Limb (tissue), 2 donors: ENCODE measurements around the gene SMIM1.
A peak's percentile ranks its signal among the peaks of the same experiment; 100 is the strongest.
"Not testable (repeated sequence)": the region's sequence is repeated elsewhere in the genome, so short reads cannot be mapped to it uniquely, and the experiment has no call there.

Experiments used
- DNase-seq, 2 donors: peaks; one replicate each; pipeline ENCODE4 v3.0.0-alpha.2; 2016; ENCODE audit errors: extremely low spot score in 2 of 2

The SMIM1 gene

DNA sequence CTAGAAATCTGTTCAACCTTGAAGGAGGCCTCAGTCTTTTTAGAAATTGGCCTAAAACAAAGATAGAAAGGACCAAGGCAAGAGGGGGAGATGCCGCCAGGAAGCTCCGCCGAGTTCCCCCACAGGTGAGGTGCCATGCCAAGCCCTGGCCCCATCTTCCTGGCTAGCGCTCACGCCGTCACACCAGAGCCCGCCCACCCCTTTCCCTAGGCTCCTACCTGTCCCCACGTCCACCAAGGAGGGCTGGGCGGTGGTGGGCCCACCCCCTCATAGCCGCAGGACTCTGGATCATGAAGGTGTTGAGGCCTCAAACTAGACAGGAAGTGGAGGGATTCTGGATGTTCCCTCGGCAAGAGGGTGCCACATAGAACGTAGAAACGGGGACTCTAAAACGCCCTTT, 35.8 kb upstream of the SMIM1 start:
- DNase-seq, result no peak

DNA sequence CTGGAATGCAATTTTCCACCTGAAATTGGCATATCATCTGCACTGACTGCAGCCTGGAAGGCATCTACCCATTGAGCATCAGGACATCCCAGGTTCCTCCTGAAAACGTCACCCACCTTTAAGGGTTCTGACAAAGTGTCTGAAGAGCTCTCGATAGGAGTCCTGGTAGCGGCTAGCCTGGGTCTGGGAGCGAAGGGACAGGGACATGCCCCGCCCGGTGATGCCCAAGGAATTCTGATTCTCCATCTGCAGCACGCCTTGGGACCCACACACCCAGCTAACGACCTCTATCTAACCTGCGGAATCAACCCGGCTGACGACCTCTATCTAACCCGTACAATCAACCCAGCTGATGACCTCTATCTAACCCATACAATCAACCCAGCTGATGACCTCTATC, 33.6 kb upstream of the SMIM1 start:
- DNase-seq, result no peak

DNA sequence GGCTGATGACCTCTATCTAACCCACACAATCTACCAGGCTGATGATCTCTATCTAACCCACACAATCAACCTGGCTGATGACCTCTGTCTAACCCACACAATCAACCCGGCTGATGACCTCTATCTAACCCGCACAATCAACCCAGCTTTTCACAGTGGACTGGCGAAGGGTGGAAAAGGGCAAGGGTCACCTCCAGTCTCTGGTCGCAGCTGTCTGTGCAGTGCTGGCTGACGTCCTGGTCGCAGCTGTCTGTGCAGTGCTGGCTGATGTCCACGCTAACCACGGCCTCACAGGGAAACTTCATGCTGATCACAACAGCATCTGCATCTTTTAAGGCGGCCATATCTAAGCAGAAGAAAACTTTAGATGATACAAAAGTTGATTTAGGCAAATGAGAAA, 32.5 kb upstream of the SMIM1 start:
- no peak for DNase-seq

DNA sequence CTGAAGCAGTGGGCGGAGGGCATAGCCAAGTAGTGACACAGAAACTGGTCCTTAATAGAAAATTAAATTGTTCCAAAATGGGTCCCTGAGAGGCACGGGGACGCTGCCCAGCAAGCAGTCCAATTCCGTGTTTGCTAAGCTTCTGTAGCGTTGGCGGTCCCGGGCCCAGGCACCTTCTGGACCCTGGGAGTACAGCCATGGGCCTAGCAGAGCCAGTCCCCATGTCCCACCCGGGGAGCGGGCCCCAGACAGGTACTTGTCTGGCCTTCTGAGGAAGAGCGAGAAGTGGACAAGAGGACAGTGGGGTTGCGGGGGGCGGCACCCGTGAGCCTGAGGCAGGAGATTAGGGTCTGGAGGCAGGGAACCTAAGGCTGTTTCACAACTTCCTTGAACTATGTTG, 31.8 kb upstream of the SMIM1 start:
- no peak for DNase-seq

DNA sequence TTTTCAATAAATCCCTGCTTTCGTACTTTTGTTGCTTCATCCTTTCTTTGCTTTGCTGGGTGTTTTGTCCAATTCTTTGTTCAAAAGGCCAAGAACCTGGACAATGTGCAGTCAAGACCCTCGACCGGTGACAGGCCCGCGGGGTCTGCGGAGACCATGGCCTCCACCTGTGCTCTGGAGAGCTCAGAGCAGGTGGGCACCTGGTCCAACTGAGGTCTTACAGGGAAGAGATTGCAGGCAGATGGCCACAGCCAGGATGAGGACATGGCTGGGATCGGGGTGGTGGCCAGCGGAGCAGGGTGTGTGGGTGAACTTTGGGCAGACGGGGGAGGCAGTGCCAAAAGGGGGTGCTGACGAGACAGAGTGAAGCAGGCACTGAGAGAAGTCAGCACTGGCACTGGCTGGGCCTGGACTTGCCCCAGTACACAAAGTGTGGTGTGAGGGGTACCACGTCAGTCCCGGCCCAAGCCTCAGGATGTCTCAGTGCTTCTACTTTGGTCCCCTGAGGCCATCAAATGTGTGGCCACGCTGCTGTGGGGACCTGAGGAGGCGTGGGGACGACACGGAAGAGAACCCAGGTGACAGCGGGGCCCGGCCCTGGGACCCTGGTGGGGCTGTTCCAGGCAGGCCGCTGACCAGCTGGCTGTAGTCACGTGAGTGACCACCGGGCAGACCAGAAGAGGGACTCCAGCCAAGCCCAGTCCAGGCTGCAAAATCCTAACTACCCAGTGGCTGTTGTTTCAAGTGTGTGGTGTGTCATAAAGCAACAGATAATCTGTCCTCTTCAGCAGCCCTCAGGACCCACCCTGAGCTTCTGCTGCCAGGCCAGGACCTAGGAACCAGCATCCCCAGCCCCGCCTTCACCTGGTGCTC, 30.7 kb upstream of the SMIM1 start:
- DNase-seq, result no peak

DNA sequence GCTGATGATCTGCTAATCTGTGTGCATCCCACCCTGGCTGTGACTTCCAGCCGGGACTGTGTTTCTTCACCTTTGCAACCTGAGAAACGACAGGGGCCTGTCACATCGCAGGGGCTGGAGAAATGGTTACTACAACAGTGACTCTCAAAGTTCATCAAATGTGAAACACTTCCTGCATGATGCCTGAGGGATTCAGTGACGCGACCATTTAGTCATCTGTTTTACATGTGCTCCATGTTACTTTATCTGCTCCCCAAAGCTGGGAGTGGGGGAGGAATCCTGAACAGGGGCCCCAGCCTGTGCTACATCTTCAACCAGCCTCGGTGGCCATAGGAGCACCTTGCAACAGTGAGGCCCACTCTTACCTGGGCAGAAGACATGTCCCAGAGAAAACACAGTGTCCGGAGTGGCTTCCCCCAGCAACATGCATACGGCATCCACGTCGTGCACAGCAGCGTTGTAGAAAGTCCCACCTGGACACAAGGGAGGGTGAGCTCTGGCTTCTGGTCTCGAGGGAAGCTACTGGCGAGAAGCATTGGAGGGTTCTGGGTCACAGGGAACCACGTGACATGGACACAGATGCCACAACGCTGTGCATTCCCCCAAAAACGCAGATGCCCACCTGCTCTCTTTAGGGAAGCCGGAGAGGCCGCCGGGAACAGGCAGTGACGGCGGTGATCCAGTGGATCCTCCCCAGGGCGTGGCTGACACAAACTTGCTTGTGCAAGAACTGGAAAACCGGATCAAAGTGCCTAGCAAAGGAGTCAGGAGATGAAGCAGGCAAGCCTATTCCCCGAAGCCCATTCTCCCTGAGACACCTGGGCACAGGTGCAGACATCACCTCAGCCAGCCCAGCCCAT, 29.9 kb upstream of the SMIM1 start:
- DNase-seq, result no peak

DNA sequence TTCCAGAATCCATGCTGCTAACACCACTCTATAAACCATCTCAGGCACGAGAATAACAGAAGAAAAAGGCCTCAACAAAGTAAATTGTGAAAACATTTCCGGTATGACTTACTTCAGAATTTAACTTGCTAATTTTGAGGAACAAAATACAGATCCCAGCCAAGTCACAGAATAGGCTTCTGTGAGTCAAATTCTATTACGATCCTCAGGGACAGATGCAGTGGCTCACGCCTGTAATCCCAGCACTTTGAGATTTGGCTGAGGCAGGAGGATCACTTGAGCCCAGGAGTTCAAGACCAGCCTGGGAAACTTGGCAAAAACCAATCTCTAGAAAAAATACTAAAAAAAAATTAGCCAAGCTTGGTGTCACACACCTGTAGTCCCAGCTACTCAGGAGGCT, 29.1 kb upstream of the SMIM1 start:
- DNase-seq, result no peak

DNA sequence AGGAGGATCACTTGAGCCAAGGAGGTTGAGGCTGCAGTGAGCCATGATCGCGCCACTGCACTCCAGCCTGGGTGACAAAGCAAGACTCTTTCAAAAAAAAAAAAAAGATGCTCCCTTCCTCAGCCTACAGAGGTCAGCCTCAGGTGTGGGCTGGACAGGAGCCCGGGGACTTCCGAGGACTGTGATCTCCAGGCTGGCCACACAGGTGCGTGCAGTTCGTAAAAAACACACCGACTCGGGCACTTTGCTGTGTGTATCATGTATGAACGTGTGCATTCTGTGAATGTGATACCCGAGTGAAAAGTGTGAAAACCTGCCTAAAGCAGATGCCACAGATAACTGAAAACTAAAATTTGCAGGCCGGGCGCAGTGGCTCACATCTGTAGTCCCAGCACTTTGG, 28.7 kb upstream of the SMIM1 start:
- no peak for DNase-seq

DNA sequence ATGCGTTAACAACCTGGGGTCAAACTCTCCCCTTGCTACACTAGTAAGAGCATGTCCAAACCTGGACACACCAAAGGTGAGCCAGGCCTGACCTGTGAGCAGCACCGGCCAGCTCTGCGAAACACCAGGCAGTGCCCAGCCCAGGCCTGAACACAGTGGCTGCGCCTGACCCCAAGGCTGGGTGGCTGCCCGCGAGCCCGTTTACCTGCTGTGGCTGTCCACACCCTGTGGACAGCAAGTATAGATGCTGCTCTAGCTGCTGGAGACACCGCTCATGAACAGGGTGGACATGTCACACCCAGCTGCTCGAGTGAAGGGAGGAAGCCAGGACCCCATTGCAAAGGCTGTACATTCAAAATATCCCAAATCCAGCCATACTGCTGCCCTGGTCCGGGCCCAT, 27.9 kb upstream of the SMIM1 start:
- DNase-seq, result no peak

DNA sequence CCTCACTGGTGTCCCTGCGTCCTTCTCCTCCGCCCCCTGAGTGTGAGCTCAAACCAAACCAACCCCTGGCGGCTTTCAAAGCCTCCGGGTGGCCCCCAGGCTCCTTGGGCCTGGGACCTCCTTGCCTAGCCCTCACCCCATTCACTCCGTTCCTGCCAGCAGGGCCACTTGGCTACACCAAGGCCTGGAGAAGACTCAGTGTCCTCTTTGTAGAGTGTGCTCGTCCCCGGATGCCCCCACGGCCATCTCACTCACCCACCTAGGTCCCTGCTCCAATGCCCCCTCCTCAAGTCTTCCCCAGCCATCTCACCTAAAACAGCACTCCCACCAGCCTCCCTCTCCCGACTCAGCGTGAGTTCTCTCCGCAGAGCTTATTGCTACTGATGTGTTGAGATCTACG, 27.5 kb upstream of the SMIM1 start:
- no peak for DNase-seq

DNA sequence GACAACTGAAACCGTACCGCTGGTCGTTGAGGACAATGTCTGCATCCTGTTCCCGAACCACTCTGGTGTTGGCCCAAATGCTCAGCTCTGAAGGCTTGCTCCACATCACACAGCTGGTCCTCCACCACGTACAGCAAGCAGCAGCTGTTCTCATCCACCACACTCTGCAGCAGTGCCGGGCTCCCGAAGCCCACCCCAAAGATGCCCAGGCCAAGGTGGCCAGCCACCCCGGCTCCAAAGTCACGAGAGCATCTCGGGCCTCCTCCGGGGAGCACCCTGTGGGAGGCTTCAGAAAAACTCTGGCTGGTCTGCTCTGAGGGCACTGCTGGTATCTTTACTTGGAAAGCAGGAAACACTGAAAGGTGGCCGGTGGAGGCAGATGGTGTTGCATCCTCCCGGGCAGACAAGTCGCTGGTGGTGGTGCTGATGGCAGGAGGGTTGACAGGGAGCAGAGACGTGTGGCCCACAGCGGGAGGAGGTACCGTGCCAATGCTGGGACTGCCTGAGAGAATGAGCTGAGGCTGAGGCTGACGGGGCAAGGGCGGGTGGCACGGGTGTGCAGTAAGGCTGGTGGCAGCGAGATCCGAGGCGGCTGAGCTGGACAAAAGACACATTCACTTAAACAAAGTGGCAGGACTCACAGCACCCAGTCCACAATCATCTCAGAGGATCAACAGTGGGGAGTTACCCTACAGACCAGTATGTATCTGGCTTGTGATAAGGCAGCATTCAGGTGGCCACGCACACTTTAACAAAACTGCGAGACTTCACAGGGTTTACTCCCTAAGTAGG, 26.8 kb upstream of the SMIM1 start:
- no peak for DNase-seq

DNA sequence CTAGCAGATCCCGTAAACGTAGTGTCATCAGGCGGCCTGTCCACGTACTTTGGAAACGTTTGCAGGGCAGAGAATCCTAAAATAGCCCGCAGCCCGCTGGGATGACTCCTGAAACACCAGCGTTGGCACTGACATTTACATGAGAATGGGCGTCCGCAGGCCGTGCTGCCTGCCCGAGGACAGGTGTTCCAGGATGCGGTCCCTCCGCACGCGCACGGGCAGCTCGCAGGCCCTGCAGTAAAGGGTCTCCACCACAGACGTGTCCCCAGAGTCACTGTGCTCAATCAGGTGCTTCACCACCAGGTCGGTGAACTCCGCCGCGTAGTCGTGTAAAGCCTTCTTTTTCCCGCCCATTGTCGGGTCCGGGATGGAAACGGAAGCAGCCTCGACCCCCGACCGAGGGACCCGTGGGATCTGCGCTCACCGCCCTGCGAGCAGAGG, 26.1 kb upstream of the SMIM1 start:
- DNase-seq, result no peak

DNA sequence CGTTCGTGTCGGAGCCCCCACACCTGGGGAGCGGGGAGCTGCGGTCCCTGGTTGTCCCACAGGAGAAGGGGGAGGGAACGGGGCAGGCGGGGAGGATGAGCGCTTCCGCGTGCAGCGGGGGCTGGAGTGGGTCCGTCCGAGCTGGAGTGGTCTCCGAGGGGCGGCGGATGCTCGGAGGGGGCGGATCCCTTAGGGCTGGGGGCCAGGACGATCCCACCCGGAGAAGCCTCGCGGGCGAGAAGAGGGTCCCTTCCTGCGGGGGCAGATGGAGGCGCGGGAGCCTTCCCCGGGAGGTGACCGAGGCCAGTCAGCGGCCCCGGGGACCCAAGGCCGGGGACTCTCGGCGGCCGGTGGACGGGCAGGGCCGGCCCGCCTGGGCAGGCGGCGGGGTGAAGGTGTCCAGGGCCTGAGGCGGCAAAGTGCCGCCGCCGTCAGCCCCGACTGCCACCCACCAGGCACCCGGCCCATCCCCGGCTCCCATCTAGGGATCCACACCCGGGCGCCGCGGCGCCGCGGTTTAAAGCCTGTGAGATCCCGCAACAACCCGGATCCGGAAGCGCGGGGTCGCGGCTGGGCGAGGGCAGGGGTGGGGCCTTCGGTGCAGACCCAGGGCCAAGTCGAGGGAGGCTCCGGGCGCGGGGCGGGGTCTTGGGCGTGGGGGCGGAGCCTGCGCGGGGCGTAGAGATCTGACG, 25.6 kb upstream of the SMIM1 start:
- DNase-seq, result peak; percentile 65 to 90

DNA sequence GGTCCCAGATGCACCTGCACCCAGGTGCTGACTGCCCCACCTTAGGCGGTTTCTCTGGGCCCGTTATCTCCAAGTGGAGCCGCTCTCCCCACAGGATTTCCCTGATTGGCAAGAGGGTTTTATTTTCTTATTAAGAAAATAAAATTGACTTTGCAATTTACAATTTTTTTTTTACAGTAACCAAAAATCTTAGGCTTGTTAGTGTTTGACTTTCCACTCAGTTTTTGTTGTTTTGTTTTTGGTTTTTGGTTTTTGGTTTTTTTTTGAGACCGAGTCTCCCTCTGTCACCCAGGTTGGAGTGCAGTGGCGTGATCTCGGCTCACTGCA, 25.1 kb upstream of the SMIM1 start:
- no peak for DNase-seq

DNA sequence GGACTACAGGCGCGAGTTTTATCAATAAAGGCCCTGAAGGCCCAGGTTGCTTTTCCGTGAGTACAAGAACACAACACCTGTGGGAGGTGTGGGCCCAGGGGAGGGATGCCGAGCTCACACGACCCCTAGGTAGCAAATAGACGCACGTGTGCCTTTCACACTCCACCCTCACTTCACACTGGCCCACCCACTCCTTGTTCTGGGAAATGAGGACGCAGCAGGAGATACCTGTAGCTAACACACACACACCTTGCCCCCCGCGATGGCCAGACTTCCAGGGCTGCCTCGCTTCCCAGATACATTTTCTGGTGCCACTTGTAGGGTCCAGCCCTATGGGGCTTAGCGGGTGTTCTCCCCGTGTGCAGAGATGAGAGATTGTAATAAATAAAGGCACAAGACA, 24.6 kb upstream of the SMIM1 start:
- DNase-seq, result no peak

DNA sequence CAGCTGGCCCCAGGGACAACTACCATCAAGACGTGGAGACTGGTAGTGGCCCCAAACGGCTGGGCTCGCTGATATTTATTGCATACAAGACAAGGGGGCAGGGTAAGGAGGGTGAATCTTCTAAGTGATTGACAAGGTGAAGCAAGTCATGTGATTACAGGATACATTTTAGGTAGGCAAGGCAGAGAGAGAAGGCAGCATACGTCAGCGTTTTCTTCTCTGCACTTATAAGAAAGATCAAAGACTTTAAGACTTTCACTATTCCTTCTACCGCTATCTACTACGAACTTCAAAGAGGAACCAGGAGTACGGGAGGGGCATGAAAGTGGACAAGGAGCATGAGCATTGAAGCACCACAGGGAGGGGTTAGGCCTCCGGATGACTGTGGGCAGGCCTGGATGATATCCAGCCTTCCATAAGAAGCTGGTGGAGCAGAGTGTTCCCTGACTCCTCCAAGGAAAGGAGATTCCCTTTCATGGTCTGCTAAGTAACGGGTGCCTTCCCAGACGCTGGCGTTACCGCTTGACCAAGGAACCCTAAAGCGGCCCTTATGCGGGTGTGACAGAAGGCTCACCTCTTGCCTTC, 24.1 kb upstream of the SMIM1 start:
- DNase-seq, result not testable (repeated sequence)

DNA sequence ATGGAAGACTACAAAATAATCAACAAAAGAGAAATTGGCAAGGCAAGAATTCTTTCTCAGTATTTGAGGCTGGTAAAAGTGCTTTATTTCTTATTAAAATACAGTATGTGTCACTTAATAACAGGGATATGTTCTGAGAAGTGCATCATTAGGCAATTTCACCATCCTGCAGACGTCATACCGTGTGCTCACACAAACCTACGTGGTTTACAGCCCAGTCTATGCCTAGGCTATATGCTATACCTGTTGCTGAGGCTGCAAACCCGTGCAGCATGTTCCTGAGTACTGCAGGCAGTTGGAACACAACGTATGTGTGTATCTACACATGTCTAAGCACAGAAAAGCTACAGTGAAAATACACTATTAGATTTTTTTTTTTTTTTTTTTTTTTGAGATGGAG, 23.0 kb upstream of the SMIM1 start:
- no peak for DNase-seq

DNA sequence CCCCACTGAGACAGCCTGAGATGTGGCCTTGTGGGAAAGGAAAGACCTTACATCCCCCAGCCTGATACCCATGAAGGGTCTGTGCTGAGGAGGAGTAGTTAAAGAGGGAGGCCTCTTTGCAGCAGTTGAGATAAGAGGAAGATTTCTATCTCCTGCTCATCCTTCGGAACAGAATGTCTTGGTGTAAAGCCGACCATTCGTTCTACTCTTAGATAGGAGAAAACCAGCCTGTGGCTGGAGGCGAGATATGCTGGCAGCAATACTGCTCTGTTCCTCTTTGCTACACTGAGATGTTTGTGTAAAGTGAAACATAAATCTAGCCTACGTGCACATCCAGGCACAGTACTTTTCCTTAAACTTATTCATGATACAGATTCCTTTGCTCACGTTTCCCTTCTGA, 21.8 kb upstream of the SMIM1 start:
- no peak for DNase-seq

DNA sequence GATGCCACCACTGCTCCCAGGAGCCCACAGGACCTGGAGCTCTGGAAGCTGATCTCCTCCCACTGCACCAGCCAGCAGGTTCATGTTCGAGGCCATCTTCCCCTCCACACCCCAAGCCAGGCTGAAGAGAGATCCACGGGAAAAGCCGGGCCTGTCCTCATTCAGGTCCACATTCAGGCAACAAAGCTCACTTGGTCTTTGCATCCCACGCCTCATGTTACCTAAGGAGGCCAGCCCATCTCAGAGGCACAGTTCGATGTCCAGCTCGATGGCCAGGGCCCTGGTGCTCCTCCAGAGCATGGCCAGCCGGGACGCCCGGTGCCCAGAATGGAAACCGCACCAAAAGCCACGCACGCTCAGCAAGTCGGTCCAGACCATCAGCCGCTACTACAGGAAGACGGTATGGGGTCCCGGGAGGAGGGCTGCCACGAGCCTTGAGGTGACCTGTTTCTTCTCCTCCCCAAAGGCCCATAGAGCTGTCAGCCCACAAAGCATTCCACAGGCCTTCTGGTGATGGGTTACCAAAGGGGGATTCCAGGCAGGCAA, 20.1 kb upstream of the SMIM1 start, which contains the start of gene CCDC27:
TSS of gene CCDC27 (plus strand) at position 51 of the 546 bp plus-strand sequence. CDS start at position 83, 32 bp downstream.
- no peak for DNase-seq

DNA sequence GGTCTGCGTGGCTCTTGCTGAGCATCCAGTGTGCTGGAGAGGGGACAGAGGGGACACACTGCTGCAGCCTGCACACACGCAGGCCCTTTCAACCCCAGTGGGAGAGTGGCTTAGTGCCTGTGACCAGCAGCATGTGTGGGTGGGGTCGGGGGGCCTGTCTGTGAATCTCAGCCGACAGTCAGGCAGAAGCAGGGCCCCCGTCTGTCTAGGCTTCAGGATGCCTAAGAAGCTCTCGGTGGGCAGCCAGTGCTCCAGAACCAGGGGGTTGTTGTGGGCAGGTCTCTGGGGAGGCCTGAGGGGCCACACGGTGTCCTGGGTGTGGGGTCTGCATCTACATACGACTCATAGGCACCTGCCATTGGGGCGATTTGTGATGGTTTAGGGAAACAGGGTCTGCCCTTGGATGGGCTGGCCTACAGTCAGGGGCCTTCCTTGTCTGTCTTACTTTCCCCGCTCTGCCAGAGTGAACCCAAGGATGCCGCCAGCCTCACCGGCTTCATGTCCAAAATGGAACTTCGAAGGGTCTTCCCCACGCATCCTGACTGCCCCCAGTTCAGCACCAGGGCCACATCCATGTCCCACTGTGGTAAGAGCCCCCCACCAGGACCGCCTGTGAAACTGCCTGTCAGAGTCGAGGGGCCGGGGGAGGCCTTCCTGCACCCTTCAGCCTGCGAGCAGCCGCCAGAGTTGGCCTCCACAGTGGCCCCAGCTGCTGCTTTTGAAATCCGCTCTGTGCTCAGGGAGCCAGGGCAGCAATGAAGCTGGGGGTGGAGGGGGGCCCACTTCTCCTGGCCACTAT, 18.7 kb upstream of the SMIM1 start:
- peak in 1 of 2 donors; percentile 22 for DNase-seq
